Measurements from ENCODE around the gene METTL26. TPM values are rescaled to one million over a fixed set of nuclear protein-coding genes. Genes with fewer than 3 reads are reported as not detected.

Gene METTL26
- total and polyA plus RNA-seq, 9 of the 15 experiments (the other 6 are each of a cell fraction or from before 2014, with no cell fraction given) = 7.3 to 262 (median 80.9) TPM

DNA sequence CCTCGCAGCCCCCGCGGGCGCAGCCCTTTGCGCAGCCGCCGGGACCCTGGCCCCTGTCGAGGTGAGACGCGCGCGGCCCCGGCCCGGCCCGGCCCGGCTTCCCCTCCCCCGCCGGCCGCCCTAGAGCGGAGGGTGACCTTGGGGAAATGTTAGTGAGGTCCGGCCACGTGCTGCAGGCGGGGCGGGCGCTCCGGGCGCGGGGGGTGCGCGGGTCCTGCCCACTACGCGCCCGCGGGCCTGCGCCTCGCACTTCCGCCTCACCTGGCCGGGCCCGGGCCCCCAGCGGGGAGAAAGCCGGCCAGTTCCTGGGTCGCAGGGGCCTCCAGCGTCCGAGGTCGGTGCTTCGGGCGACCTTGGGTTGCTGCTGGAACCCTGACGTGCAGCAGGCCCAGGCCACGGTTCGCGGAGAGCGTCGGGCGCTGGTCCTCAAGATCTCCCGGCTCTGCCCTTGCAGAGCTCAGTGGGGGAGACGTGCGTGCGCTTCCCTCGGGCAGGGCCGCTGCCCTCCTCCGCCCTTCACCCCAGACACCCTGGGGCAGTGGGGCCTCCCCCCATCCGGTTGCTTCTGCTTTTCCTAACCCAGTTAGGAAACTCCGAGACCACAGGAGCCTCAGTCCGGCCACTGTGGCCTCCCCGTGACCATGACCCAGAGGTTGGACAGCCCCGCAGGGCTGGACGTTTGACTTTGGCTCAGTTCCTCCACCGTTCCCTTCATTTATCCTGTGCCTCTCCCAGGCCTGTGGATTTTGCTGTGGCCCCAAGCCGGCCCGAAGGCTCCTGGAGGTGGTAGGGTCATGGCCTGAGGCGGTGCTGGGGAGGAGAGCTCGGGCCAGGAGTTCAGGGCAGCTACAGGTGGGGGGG, 6.3 kb upstream of the METTL26 start (continued):
- TF ChIP-seq, protein P1, sequence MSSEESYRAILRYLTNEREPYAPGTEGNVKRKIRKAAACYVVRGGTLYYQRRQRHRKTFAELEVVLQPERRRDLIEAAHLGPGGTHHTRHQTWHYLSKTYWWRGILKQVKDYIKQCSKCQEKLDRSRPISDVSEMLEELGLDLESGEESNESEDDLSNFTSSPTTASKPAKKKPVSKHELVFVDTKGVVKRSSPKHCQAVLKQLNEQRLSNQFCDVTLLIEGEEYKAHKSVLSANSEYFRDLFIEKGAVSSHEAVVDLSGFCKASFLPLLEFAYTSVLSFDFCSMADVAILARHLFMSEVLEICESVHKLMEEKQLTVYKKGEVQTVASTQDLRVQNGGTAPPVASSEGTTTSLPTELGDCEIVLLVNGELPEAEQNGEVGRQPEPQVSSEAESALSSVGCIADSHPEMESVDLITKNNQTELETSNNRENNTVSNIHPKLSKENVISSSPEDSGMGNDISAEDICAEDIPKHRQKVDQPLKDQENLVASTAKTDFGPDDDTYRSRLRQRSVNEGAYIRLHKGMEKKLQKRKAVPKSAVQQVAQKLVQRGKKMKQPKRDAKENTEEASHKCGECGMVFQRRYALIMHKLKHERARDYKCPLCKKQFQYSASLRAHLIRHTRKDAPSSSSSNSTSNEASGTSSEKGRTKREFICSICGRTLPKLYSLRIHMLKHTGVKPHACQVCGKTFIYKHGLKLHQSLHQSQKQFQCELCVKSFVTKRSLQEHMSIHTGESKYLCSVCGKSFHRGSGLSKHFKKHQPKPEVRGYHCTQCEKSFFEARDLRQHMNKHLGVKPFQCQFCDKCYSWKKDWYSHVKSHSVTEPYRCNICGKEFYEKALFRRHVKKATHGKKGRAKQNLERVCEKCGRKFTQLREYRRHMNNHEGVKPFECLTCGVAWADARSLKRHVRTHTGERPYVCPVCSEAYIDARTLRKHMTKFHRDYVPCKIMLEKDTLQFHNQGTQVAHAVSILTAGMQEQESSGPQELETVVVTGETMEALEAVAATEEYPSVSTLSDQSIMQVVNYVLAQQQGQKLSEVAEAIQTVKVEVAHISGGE (CRISPR knock-in tag; IDR thresholded peaks at IDR 0.05) = peak in 1 of 3 experiments; percentile 60; a peak in 2 of 6 replicates
- TF ChIP-seq U2AF2 (optimal IDR thresholded peaks at IDR 0.05; ENCODE audit: low read depth, low read length) (no peak), ETV6 (IDR thresholded peaks at IDR 0.05; ENCODE audit: borderline replicate concordance in 1 of 2, low read depth in 2 of 2, low read length in 1 of 2) (peak in 1 of 2 experiments; percentile 51; a peak in 1 of 4 replicates), ETV6 (CRISPR knock-in tag; IDR thresholded peaks at IDR 0.05; ENCODE audit: borderline replicate concordance) (no peak; the same call in 1 of the 2 replicates), TOE1 (IDR thresholded peaks at IDR 0.05; ENCODE audit: borderline replicate concordance) (no peak), TOE1 (CRISPR knock-in tag; IDR thresholded peaks at IDR 0.05; ENCODE audit: borderline replicate concordance, low read depth) (0 out of 2 replicates have a peak, but pooled peaks have one; percentile 46), ZBTB17 (CRISPR knock-in tag; IDR thresholded peaks at IDR 0.05) (peak; percentile 27; the same call in 1 of the 2 replicates), CHD1 (IDR thresholded peaks at IDR 0.05; ENCODE audit: low read length) (peak; percentile 72), CTBP1 (IDR thresholded peaks at IDR 0.05; ENCODE audit: borderline replicate concordance) (peak; percentile 44; the same call in 1 of the 2 replicates), POLR2AphosphoS5 (IDR thresholded peaks at IDR 0.05; ENCODE audit: control insufficient read depth, insufficient read depth, low read depth, low read length) (no peak), ZNF3 (CRISPR knock-in tag; IDR thresholded peaks at IDR 0.05) (no peak), RBFOX2 (IDR thresholded peaks at IDR 0.05; ENCODE audit: low read depth, low read length) (peak; percentile 10), NR2C2 (CRISPR knock-in tag; IDR thresholded peaks at IDR 0.05) (no peak), NR2C2 (tag; IDR thresholded peaks at IDR 0.05) (peak; percentile 86), GABPA (tag; conservative IDR thresholded peaks at IDR 0.05; ENCODE audit: low read depth) (peak; percentile 62), ZBTB8A (IDR thresholded peaks at IDR 0.05; ENCODE audit: partially characterized antibody) (no peak), POLR2B (IDR thresholded peaks at IDR 0.05; ENCODE audit: low read depth, partially characterized antibody) (no peak), PRMT5 (CRISPR knock-in tag; IDR thresholded peaks at IDR 0.05) (0 out of 2 replicates have a peak, but pooled peaks have one; percentile 68), MYBL2 (IDR thresholded peaks at IDR 0.05; ENCODE audit: low read depth) (no peak), MYBL2 (CRISPR knock-in tag; IDR thresholded peaks at IDR 0.05; ENCODE audit: borderline replicate concordance) (no peak)
- TF ChIP-seq, protein P2, sequence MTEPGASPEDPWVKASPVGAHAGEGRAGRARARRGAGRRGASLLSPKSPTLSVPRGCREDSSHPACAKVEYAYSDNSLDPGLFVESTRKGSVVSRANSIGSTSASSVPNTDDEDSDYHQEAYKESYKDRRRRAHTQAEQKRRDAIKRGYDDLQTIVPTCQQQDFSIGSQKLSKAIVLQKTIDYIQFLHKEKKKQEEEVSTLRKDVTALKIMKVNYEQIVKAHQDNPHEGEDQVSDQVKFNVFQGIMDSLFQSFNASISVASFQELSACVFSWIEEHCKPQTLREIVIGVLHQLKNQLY (CRISPR knock-in tag; conservative IDR thresholded peaks at IDR 0.05) = no peak
- TF ChIP-seq, protein P3, sequence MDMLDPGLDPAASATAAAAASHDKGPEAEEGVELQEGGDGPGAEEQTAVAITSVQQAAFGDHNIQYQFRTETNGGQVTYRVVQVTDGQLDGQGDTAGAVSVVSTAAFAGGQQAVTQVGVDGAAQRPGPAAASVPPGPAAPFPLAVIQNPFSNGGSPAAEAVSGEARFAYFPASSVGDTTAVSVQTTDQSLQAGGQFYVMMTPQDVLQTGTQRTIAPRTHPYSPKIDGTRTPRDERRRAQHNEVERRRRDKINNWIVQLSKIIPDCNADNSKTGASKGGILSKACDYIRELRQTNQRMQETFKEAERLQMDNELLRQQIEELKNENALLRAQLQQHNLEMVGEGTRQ (CRISPR knock-in tag; IDR thresholded peaks at IDR 0.05) = peak; percentile 71
